CD4-positive, alpha-beta T cell treated with Interleukin-21 for 1 hour (primary cell): Measurements from ENCODE around the gene RASGRP2.

Experiments
- DNase-seq: peaks from one replicate; pipeline ENCODE4 v3.0.0-alpha.2; 2020

RASGRP2 gene

GRCh38 chr11:64694026-64694755 is 49.8 kb downstream of the RASGRP2 start:
- no peak for DNase-seq

GRCh38 chr11:64692764-64693331 is 51.1 kb downstream of the RASGRP2 start:
- no peak for DNase-seq

GRCh38 chr11:64691543-64691942 is 52.4 kb downstream of the RASGRP2 start:
- DNase-seq, result no peak

- no peak for DNase-seq
Observed at GRCh38 chr11:64690235-64690634, 53.7 kb downstream of the RASGRP2 start.

GRCh38 chr11:64688534-64688982 is 55.4 kb downstream of the RASGRP2 start:
- peak; percentile 90 for DNase-seq

- no peak for DNase-seq
Observed at GRCh38 chr11:64687643-64688533, 56.1 kb downstream of the RASGRP2 start.

GRCh38 chr11:64687204-64687603 is 56.7 kb downstream of the RASGRP2 start:
- DNase-seq, result no peak

- DNase-seq, result no peak
Observed at GRCh38 chr11:64686466-64687170, 57.3 kb downstream of the RASGRP2 start.

- no peak for DNase-seq
Observed at GRCh38 chr11:64685536-64685935, 58.4 kb downstream of the RASGRP2 start.

- no peak for DNase-seq
Observed at GRCh38 chr11:64684357-64684756, 59.6 kb downstream of the RASGRP2 start.

- no peak for DNase-seq
Observed at GRCh38 chr11:64681171-64681570, 62.8 kb downstream of the RASGRP2 start.

- no peak for DNase-seq
Observed at GRCh38 chr11:64679846-64680245, 64.1 kb downstream of the RASGRP2 start.

GRCh38 chr11:64677441-64678023 is 66.4 kb downstream of the RASGRP2 start:
- no peak for DNase-seq
